Right atrium auricular region (tissue), 2 donors: Measurements from ENCODE around the gene TBC1D7. TPM values are rescaled to one million over a fixed set of nuclear protein-coding genes. Genes with fewer than 3 reads are reported as not detected.

Source experiments
- DNase-seq: peaks from one replicate; pipeline ENCODE4 v3.0.0-alpha.2; 2019; ENCODE audit warnings: low spot score
- H3K27ac ChIP-seq, 2 donors: fragments of 200-600 bp; sonication (generic); 1 replicate in 1 of 2; 2 replicates in 1 of 2; pipeline ENCODE4 v1.5.1; 2016 to 2019
- H3K27me3 ChIP-seq, 2 donors: fragments of 200-600 bp; sonication (generic); one replicate each; pipeline versions ENCODE4 v1.5.1 to v1.6.0; 2017 to 2019
- H3K36me3 ChIP-seq: fragments of 200-600 bp; sonication (generic); one replicate; pipeline ENCODE4 v1.5.1; 2016
- H3K4me1 ChIP-seq, 2 donors: fragments of 200-600 bp; sonication (generic); one replicate each; pipeline versions ENCODE4 v1.5.1 to v1.6.0; 2017 to 2019
- H3K4me3 ChIP-seq, 2 donors: fragments of 200-600 bp; sonication (generic); 1 replicate in 1 of 2; 2 replicates in 1 of 2; pipeline ENCODE4 v1.5.1; 2017 to 2019; ENCODE audit warnings: mild to moderate bottlenecking in 1 of 2, moderate library complexity in 1 of 2
- H3K9me3 ChIP-seq, 2 donors: fragments of 200-600 bp; sonication (generic); one replicate each; pipeline ENCODE4 v1.5.1; 2019
- total RNA-seq, 2 donors: library from RNA; depleted of rRNA; stranded (reverse); fragments of >200 nt; gene quantifications; one replicate each; pipeline ENCODE4 v1.1.0, GENCODE V29; 2016
- TF ChIP-seq, protein P1 (sequence below), 2 donors: fragments of 200-600 bp; sonication (generic); IDR thresholded peaks; one replicate each; pipeline ENCODE4 v1.5.1; 2019; ENCODE audit warnings: antibody characterized with exemption in 2 of 2

The TBC1D7 gene
- total RNA-seq, 2 donors from 2014 or later: 15.0 to 27.0 TPM

DNA sequence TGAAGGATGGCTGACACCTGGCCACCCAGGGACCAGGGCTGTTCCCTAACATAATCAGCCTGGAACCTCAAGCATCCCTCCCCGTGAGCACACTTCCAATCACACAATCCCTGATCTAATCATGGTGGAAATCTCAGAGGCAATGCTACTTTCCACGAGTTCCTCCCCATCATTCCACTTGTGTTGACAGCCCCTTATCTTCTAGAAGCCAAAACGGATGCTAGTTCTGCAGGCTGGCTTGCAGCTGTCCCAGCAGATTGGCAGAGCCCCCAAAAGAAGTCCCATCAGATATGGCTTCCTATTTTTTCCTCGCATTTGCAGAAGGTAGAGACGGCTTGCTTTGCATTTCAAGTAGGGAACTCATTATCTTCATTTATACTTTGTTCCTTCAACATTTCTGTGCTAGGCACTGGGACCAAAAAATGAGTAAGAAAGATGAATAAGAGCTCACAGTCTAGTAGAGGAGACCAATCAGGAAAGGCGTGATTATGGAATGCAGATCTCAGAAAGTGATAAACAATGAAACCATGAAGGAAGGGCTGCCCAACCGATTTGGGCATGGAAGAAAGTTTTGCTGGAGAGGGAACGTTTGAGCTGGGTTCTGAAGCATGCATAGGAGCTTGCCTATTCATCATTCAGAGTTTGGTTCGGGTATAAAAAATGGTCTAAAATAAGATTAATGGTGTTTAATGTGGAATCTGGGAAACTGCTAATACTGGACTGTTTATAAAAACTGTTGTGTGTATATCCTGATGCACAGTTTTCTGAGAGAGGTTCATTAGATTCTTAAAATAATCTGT lies 44.6 kb upstream of the TBC1D7 start:
- TF ChIP-seq, protein P1, sequence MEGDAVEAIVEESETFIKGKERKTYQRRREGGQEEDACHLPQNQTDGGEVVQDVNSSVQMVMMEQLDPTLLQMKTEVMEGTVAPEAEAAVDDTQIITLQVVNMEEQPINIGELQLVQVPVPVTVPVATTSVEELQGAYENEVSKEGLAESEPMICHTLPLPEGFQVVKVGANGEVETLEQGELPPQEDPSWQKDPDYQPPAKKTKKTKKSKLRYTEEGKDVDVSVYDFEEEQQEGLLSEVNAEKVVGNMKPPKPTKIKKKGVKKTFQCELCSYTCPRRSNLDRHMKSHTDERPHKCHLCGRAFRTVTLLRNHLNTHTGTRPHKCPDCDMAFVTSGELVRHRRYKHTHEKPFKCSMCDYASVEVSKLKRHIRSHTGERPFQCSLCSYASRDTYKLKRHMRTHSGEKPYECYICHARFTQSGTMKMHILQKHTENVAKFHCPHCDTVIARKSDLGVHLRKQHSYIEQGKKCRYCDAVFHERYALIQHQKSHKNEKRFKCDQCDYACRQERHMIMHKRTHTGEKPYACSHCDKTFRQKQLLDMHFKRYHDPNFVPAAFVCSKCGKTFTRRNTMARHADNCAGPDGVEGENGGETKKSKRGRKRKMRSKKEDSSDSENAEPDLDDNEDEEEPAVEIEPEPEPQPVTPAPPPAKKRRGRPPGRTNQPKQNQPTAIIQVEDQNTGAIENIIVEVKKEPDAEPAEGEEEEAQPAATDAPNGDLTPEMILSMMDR (IDR thresholded peaks at IDR 0.05): no peak
- no peak overlapping the region for H3K4me3 ChIP-seq
- H3K27ac ChIP-seq: peak overlapping the region; percentile 54 to 58
- no peaks in the 10 kb centered on the region for H3K27me3 ChIP-seq
- no peak for DNase-seq
- H3K36me3 ChIP-seq: peaks cover 8% of the 10 kb centered on the region
- peaks cover 0 to 53% of the 10 kb centered on the region in 2 donors for H3K4me1 ChIP-seq
- no peaks in the 10 kb centered on the region for H3K9me3 ChIP-seq

DNA sequence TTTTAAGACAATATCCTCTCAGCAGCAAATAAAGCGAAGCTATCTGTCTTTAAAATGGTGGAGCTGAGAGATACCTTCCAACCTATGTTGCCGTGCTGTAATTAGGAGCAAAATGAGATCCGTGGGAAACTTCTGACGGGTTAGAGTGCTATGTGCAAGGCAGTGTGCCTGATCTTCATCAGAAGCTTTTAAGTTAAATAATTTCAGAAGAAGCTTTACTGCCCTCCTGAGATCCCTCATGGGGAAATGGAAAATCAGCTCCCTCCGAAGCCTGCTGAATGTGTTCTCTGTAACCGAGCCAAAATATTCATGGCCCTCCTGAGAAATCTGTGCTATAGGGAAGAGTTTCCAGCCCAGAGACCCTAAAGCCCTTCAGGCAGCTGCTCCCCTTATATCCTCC lies 43.7 kb upstream of the TBC1D7 start:
- Histone ChIP-seq H3K9me3 (no peaks in the 10 kb centered on the region), H3K27ac (peak overlapping the region; percentile 54 to 58), H3K36me3 (peaks cover 1% of the 10 kb centered on the region), H3K27me3 (no peaks in the 10 kb centered on the region), H3K4me1 (peaks cover 0 to 61% of the 10 kb centered on the region in 2 donors), H3K4me3 (no peak overlapping the region)
- no peak for DNase-seq
- TF ChIP-seq, protein P1 (IDR thresholded peaks at IDR 0.05): no peak

DNA sequence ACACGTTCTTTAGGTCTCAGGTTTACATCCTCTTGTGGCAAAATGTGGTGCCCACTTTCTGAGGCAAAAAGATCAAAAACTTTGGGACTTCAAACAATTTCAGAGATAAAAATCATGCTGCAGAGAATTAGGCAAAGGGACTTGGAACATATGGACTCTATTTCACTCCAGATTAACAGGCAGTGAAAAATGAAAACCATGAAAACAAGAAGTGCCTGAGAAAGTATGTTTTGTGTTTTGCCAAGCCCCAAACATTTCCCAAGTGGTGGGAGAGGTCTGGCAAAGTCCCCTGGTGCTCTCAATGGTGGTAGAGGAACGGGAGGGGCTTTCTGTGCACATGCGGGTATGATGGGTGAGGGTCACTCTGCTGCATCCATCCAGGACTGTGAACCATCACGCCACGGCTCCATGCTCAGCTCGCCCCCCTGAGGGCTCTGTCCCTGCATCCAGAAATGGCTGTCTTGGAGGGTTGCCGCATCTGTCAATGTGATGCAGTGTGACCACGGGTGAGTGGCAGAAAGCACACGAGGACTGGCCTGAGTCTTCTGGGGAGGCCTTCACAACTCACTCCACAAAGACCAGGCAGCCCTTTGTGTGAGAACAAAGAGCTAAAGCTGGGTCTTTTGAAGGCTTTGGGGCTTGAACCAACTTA lies 43.2 kb upstream of the TBC1D7 start:
- peak overlapping the region; percentile 54 to 58 for H3K27ac ChIP-seq
- no peak for DNase-seq
- H3K27me3 ChIP-seq: no peaks in the 10 kb centered on the region
- H3K4me3 ChIP-seq: no peak overlapping the region
- no peaks in the 10 kb centered on the region for H3K36me3 ChIP-seq
- H3K4me1 ChIP-seq: peaks cover 0 to 61% of the 10 kb centered on the region in 2 donors
- H3K9me3 ChIP-seq: no peaks in the 10 kb centered on the region
- TF ChIP-seq, protein P1 (IDR thresholded peaks at IDR 0.05): no peak

DNA sequence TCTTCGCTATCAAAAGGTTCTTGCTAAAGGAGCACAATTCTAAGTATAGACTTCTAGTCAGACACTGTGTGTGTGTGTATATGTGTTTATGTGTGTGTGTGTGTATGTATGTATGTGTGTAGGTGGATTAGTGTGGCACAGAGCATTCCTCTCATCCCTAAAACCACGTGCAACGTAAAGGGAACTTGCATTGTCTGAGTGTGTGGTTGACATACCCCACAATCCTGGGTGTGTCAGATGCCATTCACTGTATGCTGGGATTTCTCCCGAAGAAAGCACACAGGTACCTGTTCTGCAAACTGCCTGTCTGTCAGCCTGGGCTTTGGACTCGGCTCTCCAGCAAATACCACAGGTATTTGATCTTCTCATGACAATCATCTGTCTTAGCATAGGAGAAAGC lies 42.3 kb upstream of the TBC1D7 start:
- Histone ChIP-seq H3K27me3 (no peaks in the 10 kb centered on the region), H3K9me3 (no peaks in the 10 kb centered on the region), H3K27ac (peak overlapping the region; percentile 54 to 58), H3K4me3 (no peak overlapping the region), H3K4me1 (peaks cover 0 to 56% of the 10 kb centered on the region in 2 donors), H3K36me3 (peaks cover 1% of the 10 kb centered on the region)
- no peak for DNase-seq
- TF ChIP-seq, protein P1 (IDR thresholded peaks at IDR 0.05): no peak

DNA sequence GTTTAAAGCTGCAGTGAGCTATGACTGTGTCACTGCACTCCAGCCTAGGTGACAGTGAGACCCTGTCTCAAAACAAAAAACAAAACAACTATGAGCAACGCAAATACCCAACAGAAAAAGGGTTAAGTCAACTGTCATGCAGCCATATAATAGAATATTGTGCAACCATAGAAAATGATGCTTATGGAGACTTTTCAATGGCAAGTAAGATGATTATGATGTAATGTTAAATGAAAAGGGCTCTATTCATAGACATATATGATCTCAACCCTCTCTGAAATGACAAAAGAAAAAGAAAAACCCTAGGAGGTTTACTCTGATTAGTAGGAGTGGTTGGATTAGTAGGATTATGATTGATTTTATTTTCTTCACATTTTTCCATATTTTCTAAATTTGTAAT lies 41.3 kb upstream of the TBC1D7 start:
- no peak overlapping the region for H3K4me3 ChIP-seq
- no peak for DNase-seq
- no peaks in the 10 kb centered on the region for H3K27me3 ChIP-seq
- H3K27ac ChIP-seq: peak overlapping the region in 1 of 2 donors; percentile 26
- peaks cover 12% of the 10 kb centered on the region for H3K36me3 ChIP-seq
- TF ChIP-seq, protein P1 (IDR thresholded peaks at IDR 0.05): no peak
- H3K4me1 ChIP-seq: peaks cover 0 to 53% of the 10 kb centered on the region in 2 donors
- H3K9me3 ChIP-seq: no peaks in the 10 kb centered on the region
